K562 (cell line): Measurements from ENCODE around the gene CELF4.

Source experiments
- CCAR2 ChIP-seq: fragments of 200-400 bp; formaldehyde crosslinking; IDR thresholded peaks from 2 replicates; pipeline ENCODE4 v1.6.1; 2017; ENCODE audit warnings: mild to moderate bottlenecking, low read depth, low read length
- KAT2B ChIP-seq: IDR thresholded peaks from one replicate; pipeline ENCODE4 v1.6.1; 2012; ENCODE audit warnings: low read depth, mild to moderate bottlenecking, control low read depth, inconsistent platforms, low read length, moderate library complexity
- KLF6 ChIP-seq: fragments of 250-450 bp; sonication (Bioruptor Pico); IDR thresholded peaks from 2 replicates; pipeline ENCODE4 v1.4.0; 2020; ENCODE audit warnings: mild to moderate bottlenecking, moderate library complexity, borderline replicate concordance
- L3MBTL2 ChIP-seq: fragments of 450-650 bp; IDR thresholded peaks from 2 replicates; pipeline ENCODE4 v1.6.1; 2016; ENCODE audit warnings: mild to moderate bottlenecking, moderate library complexity
- MAX ChIP-seq: sonication (generic); formaldehyde crosslinking; IDR thresholded peaks from 2 replicates; pipeline ENCODE4 v1.9.0; 2022; ENCODE audit warnings: mild to moderate bottlenecking, missing genetic modification reagents
- ZNF384 ChIP-seq: IDR thresholded peaks from 2 replicates; pipeline ENCODE4 v1.6.1; 2012; ENCODE audit warnings: low read depth, low read length, improper control_type of control experiment
- ZNF644 ChIP-seq: fragments of 200-800 bp; sonication (Bioruptor generic); IDR thresholded peaks from 2 replicates; pipeline ENCODE4 v1.6.1; 2016; ENCODE audit warnings: low read depth, missing genetic modification characterization, missing compliant biosample characterization
- TF ChIP-seq, protein P1 (sequence below), 3 experiments: IDR thresholded peaks in 2 of 3; conservative IDR thresholded peaks in 1 of 3; 2 replicates each; pipeline ENCODE4 v1.5.1; 2011 to 2012; ENCODE audit warnings: low read length in 3 of 3, mild to moderate bottlenecking in 3 of 3, control low read depth in 2 of 3, improper control_type of control experiment in 1 of 3, inconsistent platforms in 1 of 3, low read depth in 1 of 3, mixed read lengths in 1 of 3, moderate library complexity in 1 of 3; ENCODE audit not compliant: insufficient read depth in 2 of 3

DNA sequence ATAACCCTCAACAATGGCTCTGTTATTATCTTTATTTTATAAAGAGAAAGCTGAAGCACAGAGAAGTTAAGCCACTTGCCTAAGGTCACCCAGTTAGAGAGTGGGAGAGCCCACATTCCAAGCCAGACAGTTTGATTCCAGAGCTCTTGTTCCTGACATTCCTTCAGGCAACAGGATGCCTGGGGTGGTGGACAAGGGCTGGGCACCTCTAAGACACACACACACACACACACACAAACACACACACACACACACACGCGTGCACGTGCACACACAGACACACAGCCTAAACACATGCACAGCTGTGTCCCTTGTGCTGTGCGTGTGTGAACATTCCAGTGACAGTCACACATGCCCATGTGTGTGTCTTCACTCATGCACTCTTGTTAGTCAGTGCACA, 26.4 kb downstream of the CELF4 start:
- TF ChIP-seq, protein P1, sequence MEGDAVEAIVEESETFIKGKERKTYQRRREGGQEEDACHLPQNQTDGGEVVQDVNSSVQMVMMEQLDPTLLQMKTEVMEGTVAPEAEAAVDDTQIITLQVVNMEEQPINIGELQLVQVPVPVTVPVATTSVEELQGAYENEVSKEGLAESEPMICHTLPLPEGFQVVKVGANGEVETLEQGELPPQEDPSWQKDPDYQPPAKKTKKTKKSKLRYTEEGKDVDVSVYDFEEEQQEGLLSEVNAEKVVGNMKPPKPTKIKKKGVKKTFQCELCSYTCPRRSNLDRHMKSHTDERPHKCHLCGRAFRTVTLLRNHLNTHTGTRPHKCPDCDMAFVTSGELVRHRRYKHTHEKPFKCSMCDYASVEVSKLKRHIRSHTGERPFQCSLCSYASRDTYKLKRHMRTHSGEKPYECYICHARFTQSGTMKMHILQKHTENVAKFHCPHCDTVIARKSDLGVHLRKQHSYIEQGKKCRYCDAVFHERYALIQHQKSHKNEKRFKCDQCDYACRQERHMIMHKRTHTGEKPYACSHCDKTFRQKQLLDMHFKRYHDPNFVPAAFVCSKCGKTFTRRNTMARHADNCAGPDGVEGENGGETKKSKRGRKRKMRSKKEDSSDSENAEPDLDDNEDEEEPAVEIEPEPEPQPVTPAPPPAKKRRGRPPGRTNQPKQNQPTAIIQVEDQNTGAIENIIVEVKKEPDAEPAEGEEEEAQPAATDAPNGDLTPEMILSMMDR (IDR thresholded peaks at IDR 0.05 in 2 of 3, conservative IDR thresholded peaks at IDR 0.05 in 1 of 3; ENCODE audit: insufficient read depth in 2 of 3, low read depth in 1 of 3, low read length in 3 of 3), result no peak
- TF ChIP-seq MAX (CRISPR knock-in tag), result no peak
- no peak for TF ChIP-seq KAT2B
- TF ChIP-seq ZNF644 (tag), result no peak
- TF ChIP-seq ZNF384, result no peak
- no peak for TF ChIP-seq KLF6
- no peak for TF ChIP-seq CCAR2
- no peak for TF ChIP-seq L3MBTL2
